Stimulated activated CD8-positive, alpha-beta memory T cell treated with anti-CD3 and anti-CD28 coated beads, Interleukin-12 subunit alpha, Interleukin-12 subunit beta, amount 100 ng/mL, for 24 hours (primary cell): ENCODE results near the gene MARCHF3.
"Not testable (repeated sequence)": the region's sequence is repeated elsewhere in the genome, so short reads cannot be mapped to it uniquely, and the experiment has no call there.

ENCODE experiments used
- DNase-seq: peaks from one replicate; pipeline ENCODE4 v3.0.0-alpha.2; 2020; ENCODE audit errors: extremely low read depth

The MARCHF3 gene

DNA sequence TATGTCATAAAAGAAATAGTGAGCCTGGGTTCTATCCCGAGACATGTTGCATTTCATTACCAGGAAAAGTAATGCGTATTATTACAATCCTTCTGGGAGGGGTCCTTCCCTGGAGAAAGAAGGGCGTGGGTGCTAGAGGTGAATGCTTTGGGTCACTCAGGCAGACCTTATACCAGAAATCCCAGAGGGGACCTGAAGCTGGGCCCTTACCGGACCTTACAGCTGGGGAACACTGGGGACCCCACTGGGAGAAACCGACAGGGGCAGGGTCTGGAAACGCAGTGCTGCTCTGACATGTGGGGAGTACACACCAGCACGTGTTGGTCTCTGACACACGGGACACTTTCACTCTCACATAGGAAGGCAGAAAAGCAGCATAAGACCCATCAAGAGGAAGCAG is 182.1 kb downstream of the MARCHF3 start:
- DNase-seq: no peak

GRCh38 chr5:126847826-126848251 is 182.5 kb downstream of the MARCHF3 start:
- no peak for DNase-seq

DNA sequence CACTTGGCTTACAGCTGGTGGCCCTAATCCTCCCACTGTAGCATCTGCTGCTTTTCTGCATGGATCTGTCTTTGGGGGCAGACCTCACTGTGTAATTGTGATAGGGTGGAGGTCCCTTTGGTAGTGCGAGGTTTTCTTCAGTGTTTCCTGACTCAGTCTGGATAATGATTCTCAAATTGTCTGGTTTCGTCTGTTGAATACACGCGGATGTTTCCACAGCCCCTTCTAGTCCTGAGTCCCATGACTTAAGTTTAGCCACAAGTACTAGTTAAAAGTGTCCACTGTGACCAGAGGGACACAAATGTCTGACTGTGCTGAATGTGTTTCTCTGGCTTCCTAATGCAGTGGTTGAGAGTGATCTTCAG is 182.9 kb downstream of the MARCHF3 start:
- DNase-seq: no peak

- no peak for DNase-seq
Measured at GRCh38 chr5:126846744-126847455, 183.5 kb downstream of the MARCHF3 start.

- DNase-seq: no peak
Measured at GRCh38 chr5:126846344-126846743, 184.0 kb downstream of the MARCHF3 start.

GRCh38 chr5:126845470-126846070 is 184.8 kb downstream of the MARCHF3 start:
- not testable (repeated sequence) for DNase-seq

- DNase-seq: not testable (repeated sequence)
Measured at GRCh38 chr5:126843375-126843774, 187.0 kb downstream of the MARCHF3 start.

GRCh38 chr5:126839407-126839806 is 191.0 kb downstream of the MARCHF3 start:
- not testable (repeated sequence) for DNase-seq

GRCh38 chr5:126837906-126838539 is 192.3 kb downstream of the MARCHF3 start:
- no peak for DNase-seq

- DNase-seq: no peak
Measured at GRCh38 chr5:126837242-126837641, 193.1 kb downstream of the MARCHF3 start.

- no peak for DNase-seq
Measured at GRCh38 chr5:126836778-126837177, 193.6 kb downstream of the MARCHF3 start.

- no peak for DNase-seq
Measured at GRCh38 chr5:126831156-126831555, 199.2 kb downstream of the MARCHF3 start.

DNA sequence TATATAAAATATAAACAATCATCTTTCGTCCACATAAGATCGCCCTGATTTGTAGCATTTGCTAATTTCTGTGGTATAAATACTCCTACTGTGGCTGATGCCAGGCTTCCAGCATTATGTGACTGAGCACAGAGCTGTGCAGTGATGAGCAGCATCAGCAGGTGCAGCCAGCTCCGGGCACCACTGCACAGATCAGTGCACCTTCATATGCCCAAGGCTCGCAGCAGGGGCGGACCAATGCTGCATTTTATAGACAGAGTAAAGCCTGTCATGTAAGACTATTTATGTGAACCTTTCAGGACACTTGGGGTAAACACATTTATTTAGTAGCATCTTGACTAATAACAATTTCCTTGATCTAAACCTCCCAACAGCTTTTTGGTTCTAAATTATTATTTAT is 200.3 kb downstream of the MARCHF3 start:
- no peak for DNase-seq

GRCh38 chr5:126829098-126829497 is 201.3 kb downstream of the MARCHF3 start:
- DNase-seq: no peak

DNA sequence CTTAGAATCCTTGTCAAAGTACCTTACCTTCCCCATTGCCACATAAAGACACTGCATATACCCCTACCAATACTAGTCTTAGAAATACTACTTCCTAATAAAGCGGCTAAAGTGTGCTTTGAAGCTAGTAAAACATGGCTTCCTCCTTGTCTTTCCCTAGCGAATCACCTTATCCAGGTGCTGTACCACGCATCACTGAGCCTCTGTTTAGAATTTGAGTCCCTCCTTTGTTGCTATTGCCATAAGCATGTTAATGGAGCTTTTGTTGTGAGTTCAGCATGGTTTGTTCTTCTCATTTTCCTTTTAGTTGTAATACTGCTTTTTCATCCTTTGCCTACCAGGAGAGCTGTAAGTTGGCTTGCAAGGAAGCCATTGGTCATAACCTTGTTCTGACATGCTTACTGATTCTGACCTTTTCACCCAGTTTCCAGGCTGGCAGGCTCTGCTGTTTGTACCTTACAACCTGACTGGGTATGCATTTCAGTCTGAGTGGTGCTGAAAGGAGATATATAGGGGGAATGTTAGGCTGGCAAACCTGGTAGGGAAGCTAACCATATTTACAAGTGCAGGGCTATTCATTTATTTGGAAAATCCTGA is 203.6 kb downstream of the MARCHF3 start:
- DNase-seq: no peak

DNA sequence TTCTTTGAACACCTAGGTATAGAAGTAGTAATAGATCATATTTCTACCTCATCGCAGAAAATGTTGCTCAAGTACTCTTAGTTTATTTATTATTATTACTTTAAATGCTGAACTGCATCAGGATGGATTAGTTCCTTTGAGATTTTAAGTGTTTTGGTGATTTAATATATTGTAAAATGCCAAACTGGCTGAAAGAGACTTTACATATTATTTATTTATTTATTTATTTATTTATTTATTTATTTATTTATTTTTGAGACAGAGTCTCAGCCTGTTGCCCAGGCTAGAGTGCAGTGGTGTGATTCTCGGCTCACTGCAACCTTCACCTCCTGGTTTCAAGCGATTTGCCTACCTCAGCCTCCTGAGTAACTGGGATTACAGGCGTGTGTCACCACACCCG is 211.1 kb downstream of the MARCHF3 start:
- no peak for DNase-seq

GRCh38 chr5:126818736-126819135 is 211.6 kb downstream of the MARCHF3 start:
- no peak for DNase-seq
